ENCODE results near the gene NSG1. TPM values are rescaled to one million over a fixed set of nuclear protein-coding genes. Genes with fewer than 3 reads are reported as not detected.
A peak's percentile ranks its signal among the peaks of the same experiment; 100 is the strongest.

Gene NSG1
- total and polyA plus RNA-seq, 2 of the 8 experiments (the other 6 are each of a cell fraction or from before 2014, with no cell fraction given), result 35.7 to 61.4 TPM

GRCh38 chr4:4430492-4431195, 43.7 kb downstream of the NSG1 start (continued):
- TF ChIP-seq, protein P1, sequence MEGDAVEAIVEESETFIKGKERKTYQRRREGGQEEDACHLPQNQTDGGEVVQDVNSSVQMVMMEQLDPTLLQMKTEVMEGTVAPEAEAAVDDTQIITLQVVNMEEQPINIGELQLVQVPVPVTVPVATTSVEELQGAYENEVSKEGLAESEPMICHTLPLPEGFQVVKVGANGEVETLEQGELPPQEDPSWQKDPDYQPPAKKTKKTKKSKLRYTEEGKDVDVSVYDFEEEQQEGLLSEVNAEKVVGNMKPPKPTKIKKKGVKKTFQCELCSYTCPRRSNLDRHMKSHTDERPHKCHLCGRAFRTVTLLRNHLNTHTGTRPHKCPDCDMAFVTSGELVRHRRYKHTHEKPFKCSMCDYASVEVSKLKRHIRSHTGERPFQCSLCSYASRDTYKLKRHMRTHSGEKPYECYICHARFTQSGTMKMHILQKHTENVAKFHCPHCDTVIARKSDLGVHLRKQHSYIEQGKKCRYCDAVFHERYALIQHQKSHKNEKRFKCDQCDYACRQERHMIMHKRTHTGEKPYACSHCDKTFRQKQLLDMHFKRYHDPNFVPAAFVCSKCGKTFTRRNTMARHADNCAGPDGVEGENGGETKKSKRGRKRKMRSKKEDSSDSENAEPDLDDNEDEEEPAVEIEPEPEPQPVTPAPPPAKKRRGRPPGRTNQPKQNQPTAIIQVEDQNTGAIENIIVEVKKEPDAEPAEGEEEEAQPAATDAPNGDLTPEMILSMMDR (IDR thresholded peaks at IDR 0.05; ENCODE audit: control extremely low read depth in 1 of 3, insufficient read depth in 1 of 3, low read depth in 1 of 3, low read length in 3 of 3), result peak in 2 of 3 experiments; percentile 82 to 98; a peak in 3 of 4 replicates
- no peak for TF ChIP-seq POLR2A (IDR thresholded peaks at IDR 0.05; ENCODE audit: control extremely low read depth in 1 of 2, low read depth in 2 of 2, low read length in 2 of 2)
- TF ChIP-seq KDM5A (IDR thresholded peaks at IDR 0.05; ENCODE audit: low read length), result no peak
- no peak for TF ChIP-seq POU5F1 (IDR thresholded peaks at IDR 0.05; ENCODE audit: low read depth, low read length)
- TF ChIP-seq ZNF274 (IDR thresholded peaks at IDR 0.05; ENCODE audit: borderline replicate concordance, extremely low read depth, low read length), result no peak
- no peak for TF ChIP-seq SP1 (IDR thresholded peaks at IDR 0.05; ENCODE audit: low read depth, low read length)
- TF ChIP-seq JUN (IDR thresholded peaks at IDR 0.05; ENCODE audit: low read depth, low read length), result no peak
- TF ChIP-seq MAX (IDR thresholded peaks at IDR 0.05), result peak; percentile 97
- no peak for TF ChIP-seq EP300 (IDR thresholded peaks at IDR 0.05; ENCODE audit: borderline replicate concordance in 1 of 2, low read depth in 2 of 2, low read length in 2 of 2)
- TF ChIP-seq SP4 (IDR thresholded peaks at IDR 0.05; ENCODE audit: low read length), result no peak
- TF ChIP-seq, protein P2, sequence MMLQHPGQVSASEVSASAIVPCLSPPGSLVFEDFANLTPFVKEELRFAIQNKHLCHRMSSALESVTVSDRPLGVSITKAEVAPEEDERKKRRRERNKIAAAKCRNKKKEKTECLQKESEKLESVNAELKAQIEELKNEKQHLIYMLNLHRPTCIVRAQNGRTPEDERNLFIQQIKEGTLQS (IDR thresholded peaks at IDR 0.05; ENCODE audit: insufficient read depth, low read depth, low read length), result no peak
- no peak for TF ChIP-seq SUZ12 (IDR thresholded peaks at IDR 0.05; ENCODE audit: low read length)
- TF ChIP-seq TAF1 (IDR thresholded peaks at IDR 0.05; ENCODE audit: low read depth, low read length), result no peak
- TF ChIP-seq RXRA (IDR thresholded peaks at IDR 0.05; ENCODE audit: insufficient read depth, low read depth, low read length), result no peak
- no peak for TF ChIP-seq HDAC2 (IDR thresholded peaks at IDR 0.05; ENCODE audit: borderline replicate concordance in 1 of 2, low read depth in 2 of 2, low read length in 2 of 2)
- TF ChIP-seq KDM1A (IDR thresholded peaks at IDR 0.05; ENCODE audit: borderline replicate concordance, low read length), result no peak
- TF ChIP-seq TEAD4 (IDR thresholded peaks at IDR 0.05; ENCODE audit: low read depth, low read length), result no peak
- TF ChIP-seq CHD1 (IDR thresholded peaks at IDR 0.05; ENCODE audit: low read depth, low read length), result no peak
- TF ChIP-seq SIRT6 (IDR thresholded peaks at IDR 0.05; ENCODE audit: low read length), result no peak
- TF ChIP-seq EZH2 (IDR thresholded peaks at IDR 0.05; ENCODE audit: low read depth, low read length, severe bottlenecking), result no peak
- no peak for TF ChIP-seq RFX5 (IDR thresholded peaks at IDR 0.05; ENCODE audit: borderline replicate concordance, low read depth, low read length)
- no peak for TF ChIP-seq CEBPB (IDR thresholded peaks at IDR 0.05; ENCODE audit: low read depth, low read length)

Data from H1 (cell line).